A549 (cell line): ENCODE measurements around the gene STK4. TPM values are rescaled to one million over a fixed set of nuclear protein-coding genes. Genes with fewer than 3 reads are reported as not detected.

ENCODE experiments used
- ATAC-seq, 2 experiments: fragments of 200-7000 bp in 1 of 2; fragments of >200 bp in 1 of 2; cut with Nextera tagmentation in 1 of 2; cut with Tn5 transposase in 1 of 2; 3 replicates each; pipeline versions ENCODE4 v1.8.0 to v1.9.1; 2018 to 2020; ENCODE audit warnings: mild to moderate bottlenecking in 1 of 2, moderate library complexity in 1 of 2
- CTCF ChIA-PET: fragments of 300-600 bp; sonication (Branson Sonifier 250); formaldehyde crosslinking; extraction: SDS; loops from one replicate; lab custom pipeline; 2021; ENCODE audit warnings: antibody characterized with exemption, inconsistent platforms; lab: Yijun Ruan, JAX
- POLR2A ChIA-PET: fragments of 350-600 bp; formaldehyde crosslinking; extraction: SDS; loops from one replicate; lab custom pipeline; 2021; ENCODE audit warnings: antibody characterized with exemption, inconsistent platforms; lab: Yijun Ruan, JAX
- DNase-seq, 2 experiments: peaks; one replicate each; pipeline versions ENCODE4 v3.0.0 to v3.0.0-alpha.2; 2011 to 2016; ENCODE audit warnings: low read depth in 1 of 2, low spot score in 1 of 2
- FAIRE-seq: peaks from 2 replicates; lab custom pipeline; 2011; peaks lifted over from hg19 to GRCh38; lab: Jason Lieb, UNC
- H3K27ac ChIP-seq, 2 experiments: fragments of >200 bp; sonication (Bioruptor Twin); formaldehyde crosslinking; 3 replicates each; pipeline ENCODE4 v1.5.1; 2016 to 2017
- H3K4me1 ChIP-seq: fragments of >200 bp; sonication (Bioruptor Twin); formaldehyde crosslinking; 3 replicates; pipeline ENCODE4 v1.6.1; 2016
- H3K4me2 ChIP-seq: fragments of >200 bp; sonication (Bioruptor Twin); formaldehyde crosslinking; 3 replicates; pipeline ENCODE4 v1.6.1; 2016
- H3K4me3 ChIP-seq: fragments of >200 bp; sonication (Bioruptor Twin); formaldehyde crosslinking; 3 replicates; pipeline ENCODE4 v1.5.1; 2016
- H3K9me3 ChIP-seq: fragments of >200 bp; sonication (Bioruptor Twin); formaldehyde crosslinking; 3 replicates; pipeline ENCODE4 v1.6.1; 2016
- BCL3 ChIP-seq: fragments of >200 bp; sonication (Bioruptor Twin); formaldehyde crosslinking; IDR thresholded peaks from 3 replicates; pipeline ENCODE4 v1.6.1; 2016
- BHLHE40 ChIP-seq: IDR thresholded peaks from 2 replicates; pipeline ENCODE4 v1.6.1; 2012; ENCODE audit warnings: low read depth, low read length, inconsistent platforms
- CEBPB ChIP-seq, 2 experiments: fragments of >200 bp in 1 of 2; sonication (Bioruptor Twin) in 1 of 2; formaldehyde crosslinking in 1 of 2; IDR thresholded peaks; 2 replicates each; pipeline ENCODE4 v1.6.1; 2012 to 2016
- EHMT2 ChIP-seq: fragments of 200-600 bp; sonication (generic); IDR thresholded peaks from 2 replicates; pipeline ENCODE4 v1.6.1; 2016; ENCODE audit warnings: antibody characterized with exemption, low read depth, mild to moderate bottlenecking, moderate library complexity
- ELK1 ChIP-seq: fragments of 150-350 bp; IDR thresholded peaks from 2 replicates; pipeline ENCODE4 v1.6.1; 2014; ENCODE audit warnings: low read depth, mild to moderate bottlenecking, low read length
- ESRRA ChIP-seq: fragments of 150-350 bp; IDR thresholded peaks from 2 replicates; pipeline ENCODE4 v1.6.1; 2014; ENCODE audit warnings: mild to moderate bottlenecking, low read length, borderline replicate concordance
- FOSL2 ChIP-seq, 2 experiments: fragments of 450-650 bp in 1 of 2; fragments of >200 bp in 1 of 2; sonication (Bioruptor Twin) in 1 of 2; formaldehyde crosslinking; IDR thresholded peaks; 2 replicates each; pipeline versions ENCODE4 v1.5.0 to v1.6.1; 2016 to 2020; ENCODE audit warnings: mild to moderate bottlenecking in 1 of 2, moderate library complexity in 1 of 2
- GATA3 ChIP-seq: IDR thresholded peaks from 2 replicates; pipeline ENCODE4 v1.6.1; 2012; ENCODE audit warnings: borderline replicate concordance
- HDAC2 ChIP-seq: fragments of 200-600 bp; sonication (generic); IDR thresholded peaks from 2 replicates; pipeline ENCODE4 v1.6.1; 2016
- KDM5A ChIP-seq: fragments of 200-600 bp; sonication (generic); IDR thresholded peaks from 2 replicates; pipeline ENCODE4 v1.6.1; 2016; ENCODE audit warnings: antibody characterized with exemption, mild to moderate bottlenecking
- NR3C1 ChIP-seq: fragments of >200 bp; sonication (Bioruptor Twin); formaldehyde crosslinking; IDR thresholded peaks from 3 replicates; pipeline ENCODE4 v1.6.1; 2017
- PHF8 ChIP-seq: fragments of 200-600 bp; sonication (generic); IDR thresholded peaks from 2 replicates; pipeline ENCODE4 v1.6.1; 2016; ENCODE audit warnings: low read depth, mild to moderate bottlenecking, antibody characterized with exemption, moderate library complexity, borderline replicate concordance
- POLR2A ChIP-seq: IDR thresholded peaks from 2 replicates; pipeline ENCODE4 v1.6.1; 2012; ENCODE audit warnings: mild to moderate bottlenecking, low read length
- SREBF2 ChIP-seq: fragments of 450-650 bp; IDR thresholded peaks from 2 replicates; pipeline ENCODE4 v1.6.1; 2014; ENCODE audit warnings: mild to moderate bottlenecking, moderate library complexity
- TFCP2L1 ChIP-seq: fragments of 250-450 bp; sonication (Bioruptor Pico); IDR thresholded peaks from 2 replicates; pipeline ENCODE4 v1.5.0; 2021; ENCODE audit warnings: mild to moderate bottlenecking
- WGBS: methylation state at CpG from one replicate; pipeline ENCODE4 v1.1.6; 2017; ENCODE audit errors: missing lambda C conversion rate; 5-methylcytosine and 5-hydroxymethylcytosine counted together
- polyA plus RNA-seq, 4 experiments: library from polyadenylated mRNA; depleted of rRNA in 3 of 4; stranded (reverse); fragments of >200 nt; fragmentation: RNase III in 1 of 4; extraction: RNeasy Plus Mini Kit Qiagen cat#74134 plus additional on column Dnase treatment in 1 of 4; gene quantifications; 2 replicates in 3 of 4; 3 replicates in 1 of 4; pipeline ENCODE4 v1.2.3, GENCODE V29; 2011 to 2017
- TF ChIP-seq, protein P1 (sequence below): fragments of >200 bp; sonication (Bioruptor Twin); formaldehyde crosslinking; IDR thresholded peaks from 2 replicates; pipeline ENCODE4 v1.6.1; 2016
- TF ChIP-seq, protein P2 (sequence below): IDR thresholded peaks from 2 replicates; pipeline ENCODE4 v1.6.1; 2012
- TF ChIP-seq, protein P3 (sequence below): IDR thresholded peaks from 2 replicates; pipeline ENCODE4 v1.6.1; 2012

Gene STK4
- polyA plus RNA-seq, 2 of the 4 experiments (the other 2 are of a cell fraction): 14.5 to 34.5 TPM

DNA sequence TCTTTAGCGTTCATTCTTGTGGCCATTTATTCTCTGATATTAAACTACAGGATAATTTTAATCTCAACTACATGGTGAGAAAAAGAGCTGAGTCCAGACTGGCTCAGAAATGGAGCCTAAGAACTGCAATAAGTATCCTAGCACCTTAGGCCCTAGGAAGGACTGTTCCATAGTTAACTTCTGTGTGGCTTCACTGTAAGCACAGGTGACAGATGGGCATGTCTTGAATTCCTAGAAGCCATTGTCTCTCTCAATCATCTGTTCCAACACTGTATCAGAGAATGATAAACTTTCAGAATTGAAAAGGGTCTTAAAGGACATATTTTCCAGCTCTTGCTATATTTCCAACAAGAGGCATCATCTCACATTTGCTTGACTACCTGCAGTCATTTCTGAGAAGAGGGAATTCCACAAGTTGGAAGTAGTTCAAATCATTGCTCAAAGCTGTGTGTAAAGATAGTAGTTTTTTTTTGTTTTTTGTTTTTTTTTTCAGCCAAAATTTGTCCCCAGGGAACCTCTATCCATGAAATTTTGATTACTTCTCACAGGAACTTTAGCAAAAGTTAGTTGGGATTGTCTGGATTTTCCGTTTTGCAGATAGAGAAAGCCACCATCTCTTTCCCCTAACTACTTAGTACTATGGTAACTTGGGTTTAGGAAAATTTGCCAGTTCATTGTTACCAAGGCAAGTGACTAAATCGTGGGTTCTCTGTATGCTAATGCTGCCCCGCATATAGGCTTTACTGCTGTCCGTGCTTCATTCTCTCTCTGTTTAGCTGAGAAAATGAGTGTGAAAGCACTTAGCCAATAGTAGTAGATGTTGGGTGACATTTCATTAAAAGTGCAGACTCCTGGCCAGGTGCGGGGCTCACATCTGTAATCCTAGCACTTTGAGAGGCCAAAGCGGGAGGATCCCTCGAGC is 87.4 kb downstream of the STK4 start:
- POLR2A ChIA-PET: no interaction called here
- Histone ChIP-seq H3K4me3 (no peak overlapping the region), H3K4me2 (no peak overlapping the region), H3K4me1 (0 out of 3 replicates have a peak, but pooled peaks cover 7% of the 10 kb centered on the region), H3K9me3 (no peaks in the 10 kb centered on the region), H3K27ac (no peak overlapping the region)
- 93% methylated on average over 8 of the region's 8 CpGs for WGBS
- DNase-seq: no peak
- no peak for TF ChIP-seq ESRRA
- TF ChIP-seq CEBPB (IDR thresholded peaks at IDR 0.05): no peak
- CTCF ChIA-PET: interaction anchor here (0.9 to 12.3 kb wide), 8 partner anchors 10 to 240 kb away, joined by 3 to 98 read pairs (median 6); no protein-coding TSS in a partner anchor
- FAIRE-seq: no peak
- ATAC-seq: no peak

GRCh38 chr20:45055056-45055455 is 88.7 kb downstream of the STK4 start:
- TF ChIP-seq POLR2A (no peak), NR3C1 (no peak), BCL3 (no peak), ELK1 (no peak), KDM5A (no peak), EHMT2 (no peak), FOSL2 (IDR thresholded peaks at IDR 0.05) (no peak), FOSL2 (CRISPR knock-in tag; IDR thresholded peaks at IDR 0.05) (no peak), HDAC2 (no peak), SREBF2 (no peak), GATA3 (no peak), BHLHE40 (no peak), ESRRA (no peak), PHF8 (no peak), TFCP2L1 (CRISPR knock-in tag) (no peak)
- TF ChIP-seq, protein P1, sequence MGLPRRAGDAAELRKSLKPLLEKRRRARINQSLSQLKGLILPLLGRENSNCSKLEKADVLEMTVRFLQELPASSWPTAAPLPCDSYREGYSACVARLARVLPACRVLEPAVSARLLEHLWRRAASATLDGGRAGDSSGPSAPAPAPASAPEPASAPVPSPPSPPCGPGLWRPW: no peak
- TF ChIP-seq, protein P2, sequence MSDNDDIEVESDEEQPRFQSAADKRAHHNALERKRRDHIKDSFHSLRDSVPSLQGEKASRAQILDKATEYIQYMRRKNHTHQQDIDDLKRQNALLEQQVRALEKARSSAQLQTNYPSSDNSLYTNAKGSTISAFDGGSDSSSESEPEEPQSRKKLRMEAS: no peak
- TF ChIP-seq, protein P3, sequence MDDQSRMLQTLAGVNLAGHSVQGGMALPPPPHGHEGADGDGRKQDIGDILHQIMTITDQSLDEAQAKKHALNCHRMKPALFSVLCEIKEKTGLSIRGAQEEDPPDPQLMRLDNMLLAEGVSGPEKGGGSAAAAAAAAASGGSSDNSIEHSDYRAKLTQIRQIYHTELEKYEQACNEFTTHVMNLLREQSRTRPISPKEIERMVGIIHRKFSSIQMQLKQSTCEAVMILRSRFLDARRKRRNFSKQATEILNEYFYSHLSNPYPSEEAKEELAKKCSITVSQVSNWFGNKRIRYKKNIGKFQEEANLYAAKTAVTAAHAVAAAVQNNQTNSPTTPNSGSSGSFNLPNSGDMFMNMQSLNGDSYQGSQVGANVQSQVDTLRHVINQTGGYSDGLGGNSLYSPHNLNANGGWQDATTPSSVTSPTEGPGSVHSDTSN: no peak
- DNase-seq (no peak), ATAC-seq (no peak), FAIRE-seq (no peak)
- CTCF ChIA-PET: interaction anchor here (0.9 to 12.3 kb wide), 8 partner anchors 11 to 717 kb away, joined by 3 to 98 read pairs (median 5); no protein-coding TSS in a partner anchor
- POLR2A ChIA-PET: no interaction called here
- 92% methylated on average over 4 of the region's 4 CpGs for WGBS
- no peak overlapping the region for H3K4me3 ChIP-seq
- no peak overlapping the region for H3K27ac ChIP-seq
- H3K4me1 ChIP-seq: peaks cover 20% of the 10 kb centered on the region; the same call in 2 of the 3 replicates
- H3K9me3 ChIP-seq: no peaks in the 10 kb centered on the region
- no peak overlapping the region for H3K4me2 ChIP-seq
